HepG2 (cell line): ENCODE measurements around the gene KCTD13. TPM values are rescaled to one million over a fixed set of nuclear protein-coding genes. Genes with fewer than 3 reads are reported as not detected.

Experiments
- AHR ChIP-seq: IDR thresholded peaks from 2 replicates; pipeline ENCODE4 v1.6.1; 2018; ENCODE audit warnings: missing genetic modification reagents, missing compliant biosample characterization
- ASH2L ChIP-seq: fragments of 300-600, 200-600 bp; sonication (generic); IDR thresholded peaks from 2 replicates; pipeline ENCODE4 v1.7.0; 2017; ENCODE audit warnings: low read depth, mild to moderate bottlenecking, moderate library complexity, mixed read lengths, low read length; ENCODE audit not compliant: insufficient read length
- BHLHE40 ChIP-seq: IDR thresholded peaks from 2 replicates; pipeline ENCODE4 v1.6.1; 2011; ENCODE audit warnings: low read length, improper control_type of control experiment
- BRF2 ChIP-seq: sonication (generic); formaldehyde crosslinking; IDR thresholded peaks from 2 replicates; pipeline ENCODE4 v1.8.1; 2022; ENCODE audit warnings: mild to moderate bottlenecking, missing genetic modification reagents
- DDIT3 ChIP-seq: sonication (generic); formaldehyde crosslinking; IDR thresholded peaks from 2 replicates; pipeline ENCODE4 v1.4.0; 2020; ENCODE audit warnings: mild to moderate bottlenecking, missing genetic modification reagents
- MZF1 ChIP-seq: sonication (generic); formaldehyde crosslinking; IDR thresholded peaks from 2 replicates; pipeline ENCODE4 v1.8.1; 2023; ENCODE audit warnings: mild to moderate bottlenecking, missing genetic modification reagents, borderline replicate concordance
- PRPF4 ChIP-seq: fragments of 200-400 bp; formaldehyde crosslinking; IDR thresholded peaks from 2 replicates; pipeline ENCODE4 v1.6.1; 2016; ENCODE audit warnings: low read length, low read depth; ENCODE audit not compliant: poor library complexity, severe bottlenecking
- SMYD3 ChIP-seq: sonication (generic); formaldehyde crosslinking; IDR thresholded peaks from 2 replicates; pipeline ENCODE4 v1.8.1; 2023; ENCODE audit warnings: mild to moderate bottlenecking, missing genetic modification reagents
- ZBTB3 ChIP-seq: sonication (generic); formaldehyde crosslinking; IDR thresholded peaks from 2 replicates; pipeline ENCODE4 v1.4.0; 2020; ENCODE audit warnings: low read depth, mild to moderate bottlenecking, moderate library complexity, missing genetic modification reagents, borderline replicate concordance
- ZBTB40 ChIP-seq, 2 experiments: fragments of 450-650 bp in 1 of 2; sonication (generic) in 1 of 2; formaldehyde crosslinking in 1 of 2; IDR thresholded peaks; 2 replicates each; pipeline versions ENCODE4 v1.6.1 to v1.8.0; 2016 to 2022; ENCODE audit warnings: antibody characterized with exemption in 1 of 2, mild to moderate bottlenecking in 1 of 2, missing genetic modification reagents in 1 of 2
- ZNF572 ChIP-seq: sonication (generic); formaldehyde crosslinking; IDR thresholded peaks from 2 replicates; pipeline ENCODE4 v1.5.1; 2020; ENCODE audit warnings: mild to moderate bottlenecking, missing genetic modification reagents
- ZSCAN30 ChIP-seq: sonication (generic); formaldehyde crosslinking; IDR thresholded peaks from 2 replicates; pipeline ENCODE4 v1.5.0; 2020; ENCODE audit warnings: mild to moderate bottlenecking, missing genetic modification reagents
- polyA plus RNA-seq, 8 experiments: library from polyadenylated mRNA; depleted of rRNA in 3 of 8; stranded (reverse) in 7 of 8; unstranded in 1 of 8; fragments of >200 nt; fragmentation: Illumina TruSeq in 4 of 8; extraction: Trizol in 4 of 8; gene quantifications; 2 replicates each; pipeline versions ENCODE4 v1.2.1 to v1.2.3, GENCODE V29; 2011 to 2016; ENCODE audit warnings: low read depth in 4 of 8, missing spikeins in 1 of 8, mixed read lengths in 1 of 8; ENCODE audit not compliant: insufficient read depth in 1 of 8
- total RNA-seq, 5 experiments: library from RNA; depleted of rRNA; stranded (reverse); fragments of >200 nt; fragmentation: Illumina TruSeq; extraction: Trizol; gene quantifications; 2 replicates each; pipeline ENCODE4 v1.2.3, GENCODE V29; 2016; ENCODE audit warnings: low read depth in 1 of 5
- TF ChIP-seq, protein P1 (sequence below): sonication (generic); formaldehyde crosslinking; IDR thresholded peaks from 2 replicates; pipeline ENCODE4 v1.8.0; 2022; ENCODE audit warnings: mild to moderate bottlenecking, missing genetic modification reagents
- TF ChIP-seq, protein P2 (sequence below): IDR thresholded peaks from 2 replicates; pipeline ENCODE4 v1.6.1; 2016; ENCODE audit warnings: missing compliant biosample characterization, missing genetic modification reagents, borderline replicate concordance

KCTD13 gene
- total and polyA plus RNA-seq, 2 of the 13 experiments (the other 11 are each of a cell fraction or from before 2014, with no cell fraction given): 6.3 to 14.7 TPM

DNA sequence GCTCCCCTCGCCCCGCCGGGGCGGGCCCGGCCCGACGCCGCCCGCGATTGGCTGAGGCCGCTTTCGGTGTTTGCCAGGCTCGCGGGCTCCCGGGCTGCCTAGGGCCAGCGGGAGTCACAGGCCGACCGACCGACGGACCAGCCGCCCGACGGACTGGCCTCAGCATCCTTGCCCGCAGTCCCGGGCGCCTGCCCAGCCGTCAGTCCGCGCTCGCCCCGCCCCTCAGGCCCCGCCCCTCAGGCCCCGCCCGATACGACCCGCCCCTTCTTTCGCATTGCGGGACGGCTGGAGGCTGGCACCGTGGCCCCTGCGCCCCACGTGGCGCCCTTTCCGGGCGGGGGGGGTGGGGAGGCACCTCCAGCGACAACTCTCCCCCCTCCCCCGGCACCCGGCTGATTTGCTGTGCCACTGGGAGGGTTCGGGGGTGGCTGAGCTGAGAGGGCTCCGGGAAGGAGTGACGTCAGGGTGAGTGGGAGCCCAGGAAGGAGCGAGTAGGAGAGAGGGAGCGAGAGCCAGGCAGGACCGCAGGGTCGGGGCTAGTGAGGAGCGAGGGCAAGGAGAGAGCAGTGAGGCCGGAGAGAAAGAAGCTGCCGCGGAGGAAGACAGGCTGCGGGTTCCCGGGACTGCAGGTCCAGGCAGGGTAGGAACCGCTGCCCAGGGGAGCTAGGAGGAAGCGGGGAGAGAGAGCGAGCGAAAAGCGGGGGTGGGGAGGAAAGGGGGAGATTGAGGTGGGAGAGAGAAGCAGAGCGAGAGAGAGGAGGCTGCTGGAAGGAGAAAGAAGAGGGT is 25.7 kb downstream of the KCTD13 start, which contains the start of gene ASPHD1 (continued):
- TF ChIP-seq BRF2 (peak; percentile 93; the same call in 1 of the 2 replicates), SMYD3 (CRISPR knock-in tag) (no peak; the same call in 1 of the 2 replicates), ZBTB3 (CRISPR knock-in tag) (0 out of 2 replicates have a peak, but pooled peaks have one; percentile 24), ZNF572 (0 out of 2 replicates have a peak, but pooled peaks have one; percentile 61), ASH2L (no peak), ZSCAN30 (CRISPR knock-in tag) (no peak), DDIT3 (CRISPR knock-in tag) (no peak), ZBTB40 (IDR thresholded peaks at IDR 0.05) (no peak; the same call in 1 of the 2 replicates), ZBTB40 (CRISPR knock-in tag; IDR thresholded peaks at IDR 0.05) (peak; percentile 67; the same call in 1 of the 2 replicates), PRPF4 (no peak), MZF1 (no peak), BHLHE40 (0 out of 2 replicates have a peak, but pooled peaks have one; percentile 5), AHR (CRISPR knock-in tag) (no peak)
- TF ChIP-seq, protein P1, sequence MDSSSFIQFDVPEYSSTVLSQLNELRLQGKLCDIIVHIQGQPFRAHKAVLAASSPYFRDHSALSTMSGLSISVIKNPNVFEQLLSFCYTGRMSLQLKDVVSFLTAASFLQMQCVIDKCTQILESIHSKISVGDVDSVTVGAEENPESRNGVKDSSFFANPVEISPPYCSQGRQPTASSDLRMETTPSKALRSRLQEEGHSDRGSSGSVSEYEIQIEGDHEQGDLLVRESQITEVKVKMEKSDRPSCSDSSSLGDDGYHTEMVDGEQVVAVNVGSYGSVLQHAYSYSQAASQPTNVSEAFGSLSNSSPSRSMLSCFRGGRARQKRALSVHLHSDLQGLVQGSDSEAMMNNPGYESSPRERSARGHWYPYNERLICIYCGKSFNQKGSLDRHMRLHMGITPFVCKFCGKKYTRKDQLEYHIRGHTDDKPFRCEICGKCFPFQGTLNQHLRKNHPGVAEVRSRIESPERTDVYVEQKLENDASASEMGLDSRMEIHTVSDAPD: 0 out of 2 replicates have a peak, but pooled peaks have one; percentile 59
- TF ChIP-seq, protein P2, sequence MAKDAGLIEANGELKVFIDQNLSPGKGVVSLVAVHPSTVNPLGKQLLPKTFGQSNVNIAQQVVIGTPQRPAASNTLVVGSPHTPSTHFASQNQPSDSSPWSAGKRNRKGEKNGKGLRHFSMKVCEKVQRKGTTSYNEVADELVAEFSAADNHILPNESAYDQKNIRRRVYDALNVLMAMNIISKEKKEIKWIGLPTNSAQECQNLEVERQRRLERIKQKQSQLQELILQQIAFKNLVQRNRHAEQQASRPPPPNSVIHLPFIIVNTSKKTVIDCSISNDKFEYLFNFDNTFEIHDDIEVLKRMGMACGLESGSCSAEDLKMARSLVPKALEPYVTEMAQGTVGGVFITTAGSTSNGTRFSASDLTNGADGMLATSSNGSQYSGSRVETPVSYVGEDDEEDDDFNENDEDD (CRISPR knock-in tag): peak; percentile 49; the same call in 1 of the 2 replicates
